HUES6 (cell line): ENCODE data around the gene EIF2AK2.

Experiments
- H3K27ac ChIP-seq: 2 replicates; pipeline ENCODE4 v1.7.0; 2013; ENCODE audit warnings: low read depth, mild to moderate bottlenecking, low read length, inconsistent platforms
- H3K27me3 ChIP-seq: 2 replicates; pipeline ENCODE4 v1.6.1; 2013; ENCODE audit warnings: low read length; ENCODE audit not compliant: control insufficient read depth, insufficient read depth
- H3K36me3 ChIP-seq: 2 replicates; pipeline ENCODE4 v1.6.1; 2013; ENCODE audit warnings: low read length; ENCODE audit not compliant: control insufficient read depth, insufficient read depth
- H3K4me1 ChIP-seq: 2 replicates; pipeline ENCODE4 v1.6.1; 2013; ENCODE audit warnings: low read length; ENCODE audit not compliant: control insufficient read depth, insufficient read depth
- H3K4me3 ChIP-seq: 2 replicates; pipeline ENCODE4 v1.5.1; 2013; ENCODE audit warnings: low read depth, low read length
- H3K9ac ChIP-seq: one replicate; pipeline ENCODE4 v1.6.1; 2013; ENCODE audit warnings: mild to moderate bottlenecking, low read length
- H3K9me3 ChIP-seq: 2 replicates; pipeline ENCODE4 v1.6.1; 2013; ENCODE audit warnings: low read depth, low read length; ENCODE audit not compliant: control insufficient read depth, insufficient read depth

The EIF2AK2 gene

DNA sequence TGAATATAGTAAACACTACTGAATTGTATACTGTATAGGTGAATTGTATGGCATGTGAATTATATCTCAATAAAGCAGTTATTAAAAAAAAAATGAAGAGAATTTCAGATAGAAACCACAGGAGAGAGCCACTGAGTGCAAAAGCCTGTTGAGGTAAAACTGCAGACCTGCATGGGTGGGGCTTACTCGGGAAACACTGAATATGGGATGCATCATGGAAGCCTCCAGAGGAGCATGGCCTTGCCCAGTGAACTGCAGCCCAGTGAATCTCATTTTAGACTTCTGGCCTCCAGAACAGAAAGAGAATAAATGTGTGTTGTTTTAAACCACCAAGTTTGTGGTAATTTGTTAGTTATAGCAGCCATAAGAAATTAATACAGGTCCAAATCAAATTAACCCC, 56.7 kb downstream of the EIF2AK2 start:
- Histone ChIP-seq H3K4me3 (no peak overlapping the region), H3K9me3 (no peaks in the 10 kb centered on the region), H3K4me1 (no peaks in the 10 kb centered on the region), H3K36me3 (peaks cover 28% of the 10 kb centered on the region), H3K27ac (no peak overlapping the region), H3K9ac (no peak overlapping the region), H3K27me3 (no peaks in the 10 kb centered on the region)

DNA sequence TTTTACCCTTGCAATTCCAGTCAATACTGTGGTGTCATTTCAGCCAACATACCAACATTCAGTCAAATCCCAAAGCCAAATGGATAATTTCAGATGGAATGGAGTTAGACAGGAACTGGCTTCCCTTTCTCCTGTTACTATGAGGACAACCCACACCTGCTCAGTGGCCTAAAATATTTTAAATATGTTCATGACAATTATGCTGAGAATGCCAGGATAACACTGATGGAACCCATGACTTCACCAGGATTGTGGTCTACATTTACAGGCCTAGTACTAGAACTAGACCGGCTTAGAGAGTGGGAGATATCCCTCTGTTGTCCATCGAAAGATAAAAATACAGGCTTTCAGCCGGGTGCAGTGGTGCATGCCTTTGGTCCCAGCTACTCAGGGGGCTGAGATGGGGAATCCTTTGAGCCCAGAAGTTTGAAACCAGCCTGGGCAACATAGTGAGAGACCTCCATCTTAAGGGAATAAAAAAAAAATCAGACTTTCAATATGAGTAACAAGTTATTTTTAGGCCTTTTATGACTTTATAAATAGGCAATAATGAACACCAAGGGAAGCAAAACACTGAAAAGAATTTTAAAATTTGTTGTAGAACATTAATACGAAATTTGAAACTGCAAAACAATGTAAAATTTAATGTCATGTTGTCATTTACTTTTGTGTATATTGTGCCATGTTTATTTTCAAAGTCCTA, 58.2 kb downstream of the EIF2AK2 start:
- H3K9me3 ChIP-seq, result no peaks in the 10 kb centered on the region
- peaks cover 32% of the 10 kb centered on the region for H3K36me3 ChIP-seq
- no peak overlapping the region for H3K9ac ChIP-seq
- H3K4me3 ChIP-seq, result no peak overlapping the region
- no peaks in the 10 kb centered on the region for H3K4me1 ChIP-seq
- H3K27me3 ChIP-seq, result no peaks in the 10 kb centered on the region
- no peak overlapping the region for H3K27ac ChIP-seq

DNA sequence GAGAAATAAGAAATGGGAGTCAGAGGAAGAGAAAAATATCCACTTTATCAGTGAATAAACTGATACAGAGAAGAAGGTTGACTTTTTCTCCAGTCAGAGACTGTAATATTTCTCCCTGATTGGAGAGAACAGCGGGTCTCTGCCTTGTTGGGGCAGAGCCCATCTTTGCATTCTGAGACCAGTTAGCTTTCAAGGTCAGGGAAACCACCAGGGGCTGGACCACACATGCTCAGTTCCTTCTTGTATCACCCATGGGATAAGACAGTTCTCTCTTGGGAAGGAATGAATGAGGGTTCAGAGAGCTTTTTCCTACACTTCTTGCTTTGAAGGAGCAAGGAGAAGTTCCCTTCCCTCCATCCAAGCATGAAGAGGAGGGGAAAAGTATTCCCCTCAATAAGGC, 60.2 kb downstream of the EIF2AK2 start:
- no peak overlapping the region for H3K27ac ChIP-seq
- no peak overlapping the region for H3K4me3 ChIP-seq
- H3K9me3 ChIP-seq, result no peaks in the 10 kb centered on the region
- peaks cover 28% of the 10 kb centered on the region for H3K36me3 ChIP-seq
- no peaks in the 10 kb centered on the region for H3K27me3 ChIP-seq
- no peak overlapping the region for H3K9ac ChIP-seq
- H3K4me1 ChIP-seq, result no peaks in the 10 kb centered on the region

DNA sequence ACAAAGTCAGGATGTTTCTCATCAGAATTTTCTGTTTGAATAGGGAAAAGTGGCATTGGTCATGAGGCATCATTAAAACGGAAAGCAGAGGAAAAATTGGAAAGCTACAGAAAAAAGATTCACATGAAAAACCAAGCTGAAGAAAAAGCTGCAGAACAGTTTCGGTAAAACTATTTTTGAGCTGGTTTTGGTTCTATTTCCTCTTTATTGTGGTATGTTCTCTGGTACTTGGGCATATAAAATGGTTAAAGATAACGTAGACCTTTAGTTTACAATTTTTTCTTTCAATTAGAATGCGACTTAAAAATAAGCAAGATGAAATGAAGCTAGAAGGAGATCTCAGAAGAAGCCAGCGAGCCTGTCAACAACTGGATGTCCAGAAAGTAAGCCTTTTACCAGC, 64.9 kb downstream of the EIF2AK2 start:
- H3K36me3 ChIP-seq, result peaks cover 17% of the 10 kb centered on the region
- H3K4me1 ChIP-seq, result no peaks in the 10 kb centered on the region
- no peaks in the 10 kb centered on the region for H3K27me3 ChIP-seq
- H3K9ac ChIP-seq, result no peak overlapping the region
- H3K4me3 ChIP-seq, result no peak overlapping the region
- H3K27ac ChIP-seq, result no peak overlapping the region
- H3K9me3 ChIP-seq, result no peaks in the 10 kb centered on the region

DNA sequence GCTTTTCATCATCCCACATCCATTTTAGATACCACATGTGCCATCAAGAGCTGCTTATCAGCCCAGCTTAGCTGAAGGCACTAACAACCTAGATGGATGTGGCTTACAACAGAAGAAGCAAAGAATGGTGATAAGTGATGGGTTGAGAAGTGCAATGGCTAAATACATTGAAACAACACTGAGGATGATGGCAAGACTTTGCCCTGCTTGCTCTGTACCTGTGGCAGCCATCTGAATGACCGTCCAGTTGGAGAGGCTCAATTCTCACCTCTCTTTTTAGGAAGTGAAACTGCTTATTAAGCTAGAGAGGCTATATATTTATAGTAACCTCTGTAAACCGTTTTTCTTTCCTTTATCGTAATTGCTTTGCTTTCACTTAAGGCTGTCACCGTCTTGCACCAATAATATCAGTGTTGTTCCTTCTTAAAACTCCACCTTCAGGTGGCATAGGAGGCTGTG, 66.7 kb downstream of the EIF2AK2 start:
- H3K36me3 ChIP-seq, result peaks cover 17% of the 10 kb centered on the region

DNA sequence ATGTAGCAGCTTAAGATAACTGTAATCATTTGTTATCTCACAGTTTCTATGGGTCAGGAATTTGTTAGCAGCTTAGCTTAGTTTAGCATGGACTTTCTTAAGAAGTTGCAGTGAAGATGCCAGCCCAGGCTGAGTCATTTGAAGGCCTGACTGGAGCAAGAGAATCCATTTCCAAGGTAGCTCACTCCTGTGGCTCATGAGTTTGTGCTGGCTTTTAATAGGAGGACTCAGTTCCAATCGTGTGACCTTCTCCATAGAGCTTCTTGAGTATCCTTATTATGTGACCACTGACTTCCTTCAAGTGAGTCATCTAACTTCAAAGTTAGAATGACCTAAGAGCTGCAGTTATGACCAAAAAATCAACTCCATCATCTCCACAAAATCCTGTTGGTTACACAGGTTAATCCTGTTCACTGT, 71.0 kb downstream of the EIF2AK2 start:
- no peaks in the 10 kb centered on the region for H3K4me1 ChIP-seq
- H3K9me3 ChIP-seq, result no peaks in the 10 kb centered on the region
- no peak overlapping the region for H3K9ac ChIP-seq
- no peaks in the 10 kb centered on the region for H3K27me3 ChIP-seq
- no peak overlapping the region for H3K4me3 ChIP-seq
- peaks cover 6% of the 10 kb centered on the region for H3K36me3 ChIP-seq
- H3K27ac ChIP-seq, result no peak overlapping the region

More for the DNA sequence above, 66.7 kb downstream of the EIF2AK2 start:
- Histone ChIP-seq H3K27ac (no peak overlapping the region), H3K4me3 (no peak overlapping the region), H3K4me1 (no peaks in the 10 kb centered on the region), H3K9me3 (no peaks in the 10 kb centered on the region), H3K27me3 (no peaks in the 10 kb centered on the region), H3K9ac (no peak overlapping the region)

DNA sequence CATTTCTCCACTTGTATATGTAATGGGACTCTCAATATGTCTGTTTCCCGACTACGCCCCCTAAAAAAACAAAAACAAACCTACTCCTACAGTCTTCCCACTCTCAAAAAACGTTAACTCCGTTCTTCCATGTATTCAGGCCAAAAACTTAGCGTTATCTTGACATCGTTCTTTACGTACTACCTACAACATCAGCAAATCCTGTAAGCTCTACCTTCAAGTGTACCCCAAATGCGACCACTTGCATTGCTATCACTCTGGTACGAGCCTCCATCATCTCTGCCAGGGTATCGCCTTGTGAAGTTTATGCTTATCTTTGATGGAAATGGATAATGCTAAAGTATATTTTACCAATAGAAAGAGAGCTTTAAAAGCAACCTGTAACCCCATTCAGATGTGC, 72.0 kb downstream of the EIF2AK2 start:
- Histone ChIP-seq H3K27ac (no peak overlapping the region), H3K4me1 (no peaks in the 10 kb centered on the region), H3K4me3 (peak overlapping the region; percentile 92), H3K36me3 (peaks cover 6% of the 10 kb centered on the region), H3K9ac (peak overlapping the region; percentile 61), H3K27me3 (no peaks in the 10 kb centered on the region), H3K9me3 (no peaks in the 10 kb centered on the region)

DNA sequence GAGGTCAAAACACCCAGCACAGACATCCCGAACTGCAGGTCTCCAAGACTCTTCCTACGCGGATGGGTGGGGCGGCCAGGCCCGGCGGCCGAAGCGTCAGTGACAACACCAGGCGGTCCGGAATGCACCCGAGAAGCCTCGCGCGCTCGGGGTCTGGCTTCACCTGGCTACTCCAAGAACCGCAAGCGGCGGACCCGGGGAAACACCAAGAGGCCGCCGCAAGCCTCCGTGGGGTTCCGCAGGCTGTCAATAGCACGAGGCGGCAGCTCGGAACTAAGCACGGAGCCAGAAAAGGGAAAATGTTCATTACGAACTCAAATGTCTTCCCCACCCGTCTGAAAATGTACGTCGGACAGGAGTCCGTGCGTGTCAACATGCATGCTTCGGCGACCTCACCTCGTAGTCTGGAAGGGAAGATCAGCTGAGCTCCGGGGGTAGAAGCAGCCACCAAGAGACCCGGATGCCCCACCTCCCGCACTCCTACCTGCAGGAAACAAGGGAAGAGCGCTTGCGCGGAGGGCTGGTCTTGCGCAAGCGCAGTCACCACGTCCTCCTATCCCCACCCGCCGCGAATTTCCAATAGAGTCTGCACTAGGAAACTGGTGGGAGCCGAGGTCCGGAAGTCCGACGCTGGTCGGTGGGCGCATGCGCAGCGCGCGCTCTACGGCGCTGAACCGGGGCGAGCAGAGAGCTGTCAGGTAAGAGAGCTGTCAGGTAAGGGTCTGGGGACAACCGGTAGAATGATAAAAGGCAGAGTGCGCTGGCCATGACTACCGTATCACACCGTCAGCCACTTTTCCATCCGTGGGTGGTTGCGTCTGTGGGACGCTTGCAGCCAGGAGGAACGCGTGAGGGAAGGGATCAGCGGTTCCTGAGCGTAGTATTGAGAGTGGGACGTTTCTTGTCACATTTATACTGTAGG, 72.6 kb downstream of the EIF2AK2 start, which contains the start of the genes GPATCH11 and HEATR5B:
GPATCH11 (plus strand) TSS at position 646 of the 922 bp plus-strand sequence. CDS start 3,864 bp downstream, outside the sequence.
HEATR5B (minus strand) TSS at position 500 of the 922 bp plus-strand sequence. CDS start 958 bp downstream, outside the sequence.
- peaks cover 6% of the 10 kb centered on the region; the same call in 1 of the 2 replicates for H3K36me3 ChIP-seq
- H3K27me3 ChIP-seq, result no peaks in the 10 kb centered on the region
- H3K27ac ChIP-seq, result no peak within 1 kb of the TSS
- peak within 1 kb of the TSS; percentile 92 for H3K4me3 ChIP-seq
- H3K9ac ChIP-seq, result peak within 1 kb of the TSS; percentile 76
- no peaks in the 10 kb centered on the region for H3K4me1 ChIP-seq
- H3K9me3 ChIP-seq, result no peaks in the 10 kb centered on the region

DNA sequence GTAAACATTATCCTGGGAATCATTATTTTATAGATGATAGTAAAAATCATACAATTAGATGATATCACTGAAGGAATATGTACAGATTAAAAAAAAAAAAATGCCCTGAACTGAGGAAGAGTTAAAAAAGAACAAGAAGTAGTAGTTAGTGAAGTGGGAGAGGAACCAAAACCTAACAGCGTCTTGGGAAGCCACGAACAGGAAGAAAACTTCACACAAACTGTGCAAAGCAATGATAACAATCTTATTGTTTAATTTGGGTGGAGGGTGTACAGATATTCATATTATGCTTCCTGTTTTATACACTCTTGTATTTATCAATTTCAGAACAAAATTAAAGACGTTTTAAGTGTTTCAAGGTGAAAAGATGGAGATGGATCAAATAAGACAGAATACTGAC, 76.1 kb downstream of the EIF2AK2 start:
- Histone ChIP-seq H3K27me3 (no peaks in the 10 kb centered on the region), H3K9me3 (no peaks in the 10 kb centered on the region), H3K27ac (no peak overlapping the region), H3K9ac (no peak overlapping the region), H3K4me1 (no peaks in the 10 kb centered on the region), H3K36me3 (peaks cover 20% of the 10 kb centered on the region), H3K4me3 (no peak overlapping the region)

DNA sequence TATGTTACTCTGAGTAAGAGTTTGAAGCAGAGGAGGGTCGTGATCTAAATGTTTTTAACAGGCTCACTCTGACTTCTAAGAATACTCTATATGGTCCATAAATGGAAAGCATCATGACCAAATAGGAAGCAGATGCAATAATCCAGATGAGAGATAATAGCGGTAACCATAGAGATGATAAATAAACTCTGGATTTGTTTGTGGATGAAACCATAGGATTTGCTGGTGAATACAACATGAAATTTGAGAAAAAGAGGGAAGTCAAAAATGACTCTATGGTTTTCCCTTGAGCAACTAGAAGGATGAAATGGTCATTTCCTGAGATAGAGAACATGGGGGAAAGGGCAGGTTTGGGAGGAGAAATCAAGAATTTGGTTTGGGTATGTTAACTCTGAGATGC, 76.5 kb downstream of the EIF2AK2 start:
- Histone ChIP-seq H3K36me3 (peaks cover 24% of the 10 kb centered on the region), H3K27ac (no peak overlapping the region), H3K9ac (no peak overlapping the region), H3K4me3 (no peak overlapping the region), H3K9me3 (no peaks in the 10 kb centered on the region), H3K27me3 (no peaks in the 10 kb centered on the region), H3K4me1 (no peaks in the 10 kb centered on the region)

DNA sequence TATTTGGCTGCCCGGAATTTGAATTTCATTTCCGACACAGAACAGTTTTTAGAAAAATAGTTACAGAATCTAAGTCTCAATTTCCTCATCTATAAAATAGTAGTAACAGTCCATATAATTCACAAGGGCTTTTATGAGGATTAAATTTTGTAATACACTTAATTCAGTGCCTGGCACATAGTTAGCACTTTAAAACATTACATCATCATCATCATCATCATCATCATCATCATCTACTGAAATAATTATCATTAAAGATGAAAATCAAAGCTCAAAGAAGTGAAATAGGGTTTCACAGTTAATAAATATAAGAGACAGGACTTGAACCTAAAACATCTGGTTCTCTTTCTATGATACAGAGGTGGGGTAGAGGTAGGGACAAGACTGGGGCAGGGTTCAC, 85.8 kb downstream of the EIF2AK2 start:
- Histone ChIP-seq H3K27me3 (no peaks in the 10 kb centered on the region), H3K4me1 (no peaks in the 10 kb centered on the region), H3K9ac (no peak overlapping the region), H3K36me3 (peaks cover 45% of the 10 kb centered on the region), H3K4me3 (no peak overlapping the region), H3K27ac (no peak overlapping the region), H3K9me3 (no peaks in the 10 kb centered on the region)
